T-helper 2 cell (primary cell): Measurements from ENCODE around the gene TSR3.

Experiments
- DNase-seq, 5 experiments: peaks; one replicate each; pipeline versions ENCODE4 v3.0.0 to v3.0.0-alpha.2; 2012 to 2022

TSR3 gene

DNA sequence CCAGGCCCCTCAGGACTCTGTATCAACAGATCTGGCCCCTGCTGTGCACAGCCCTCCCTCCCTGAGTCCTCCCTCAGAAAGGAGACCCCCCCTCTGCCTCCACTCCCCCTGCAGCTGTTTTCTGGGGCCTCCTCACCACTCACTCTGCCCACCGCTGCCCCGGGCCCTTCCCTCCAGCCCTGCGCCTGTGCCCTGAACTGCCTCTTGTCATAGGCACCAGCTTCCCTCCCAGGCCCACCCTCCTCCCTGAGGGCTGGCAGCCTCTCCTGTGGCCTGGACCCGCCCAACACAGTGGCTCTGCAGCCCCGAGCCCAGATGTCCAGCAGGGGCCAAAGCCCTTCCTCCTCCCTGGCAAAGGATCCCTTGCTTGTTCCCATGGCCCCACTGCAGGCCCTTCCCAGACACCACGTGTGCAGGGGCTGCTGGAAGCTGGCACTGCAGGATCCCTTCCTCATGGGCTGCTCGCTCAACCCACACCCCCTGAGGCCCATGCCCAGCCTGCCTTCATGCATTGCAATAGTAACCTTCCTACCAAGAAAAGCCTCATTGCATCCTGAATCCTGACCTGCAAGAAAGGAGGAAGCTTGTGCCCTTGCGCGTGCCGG is 25.8 kb upstream of the TSR3 start:
- DNase-seq = no peak

- no peak for DNase-seq
Observed at GRCh38 chr16:1375741-1376410, 24.2 kb upstream of the TSR3 start.

DNA sequence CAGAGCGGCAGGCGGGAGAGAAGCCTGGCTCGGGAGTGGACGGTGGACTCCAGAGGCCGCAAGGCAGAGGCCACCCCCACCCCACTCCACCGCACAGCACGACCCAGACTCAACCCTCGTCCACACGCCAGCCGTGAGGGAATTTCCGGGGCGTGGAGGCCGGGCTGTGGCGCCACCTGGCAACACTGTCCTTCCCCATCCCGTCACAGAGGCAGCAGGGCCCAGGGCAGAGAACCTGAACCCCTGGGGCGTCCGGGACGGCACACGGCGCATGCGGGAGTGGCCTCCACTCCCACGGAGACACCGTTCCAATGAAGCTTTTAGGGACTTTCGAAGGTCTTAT is 23.6 kb upstream of the TSR3 start:
- DNase-seq = no peak

DNA sequence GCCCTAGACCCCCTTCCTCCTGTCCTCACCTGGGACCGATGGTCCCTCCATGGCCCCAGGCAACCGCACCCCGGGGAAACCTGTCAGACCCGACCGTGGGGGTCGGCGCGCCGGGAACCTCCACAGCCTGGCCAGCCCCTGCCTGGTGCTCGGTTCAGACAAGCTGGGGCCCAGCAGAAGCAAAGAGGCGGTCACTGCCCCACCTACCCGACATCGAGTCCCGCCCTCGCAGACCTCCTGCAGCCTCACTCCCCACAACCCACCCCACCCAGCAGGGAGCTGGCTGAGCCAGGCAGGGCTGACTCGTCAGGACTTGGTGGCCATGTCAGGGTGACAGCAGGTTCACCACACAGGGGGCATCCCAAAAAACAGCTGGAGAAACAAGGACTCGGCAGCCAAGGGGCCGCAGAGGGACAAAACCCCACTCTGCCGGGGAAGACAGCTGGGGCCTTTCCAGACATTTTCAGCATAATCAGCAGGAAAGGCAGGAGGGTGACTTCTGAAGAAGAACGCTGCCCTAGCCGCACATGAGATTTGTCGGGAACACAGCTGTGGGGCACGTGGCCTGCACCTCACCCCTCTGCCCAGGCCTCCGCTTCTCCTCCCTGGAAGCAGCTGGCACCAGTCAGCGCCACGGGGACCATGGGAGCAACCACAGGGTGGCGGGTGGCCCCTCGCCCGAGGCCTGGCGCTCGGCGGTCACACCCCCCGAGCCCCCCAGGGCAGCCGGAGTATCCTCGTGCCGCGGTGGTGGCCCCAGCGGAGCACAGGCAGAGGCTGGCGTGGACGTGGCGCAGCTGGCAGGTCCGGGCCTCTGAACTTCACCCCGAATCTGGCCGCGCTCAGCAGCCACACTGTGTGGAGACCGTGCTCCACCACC is 23.0 kb upstream of the TSR3 start:
- DNase-seq = no peak

GRCh38 chr16:1372292-1372950 is 20.7 kb upstream of the TSR3 start:
- DNase-seq = no peak

DNA sequence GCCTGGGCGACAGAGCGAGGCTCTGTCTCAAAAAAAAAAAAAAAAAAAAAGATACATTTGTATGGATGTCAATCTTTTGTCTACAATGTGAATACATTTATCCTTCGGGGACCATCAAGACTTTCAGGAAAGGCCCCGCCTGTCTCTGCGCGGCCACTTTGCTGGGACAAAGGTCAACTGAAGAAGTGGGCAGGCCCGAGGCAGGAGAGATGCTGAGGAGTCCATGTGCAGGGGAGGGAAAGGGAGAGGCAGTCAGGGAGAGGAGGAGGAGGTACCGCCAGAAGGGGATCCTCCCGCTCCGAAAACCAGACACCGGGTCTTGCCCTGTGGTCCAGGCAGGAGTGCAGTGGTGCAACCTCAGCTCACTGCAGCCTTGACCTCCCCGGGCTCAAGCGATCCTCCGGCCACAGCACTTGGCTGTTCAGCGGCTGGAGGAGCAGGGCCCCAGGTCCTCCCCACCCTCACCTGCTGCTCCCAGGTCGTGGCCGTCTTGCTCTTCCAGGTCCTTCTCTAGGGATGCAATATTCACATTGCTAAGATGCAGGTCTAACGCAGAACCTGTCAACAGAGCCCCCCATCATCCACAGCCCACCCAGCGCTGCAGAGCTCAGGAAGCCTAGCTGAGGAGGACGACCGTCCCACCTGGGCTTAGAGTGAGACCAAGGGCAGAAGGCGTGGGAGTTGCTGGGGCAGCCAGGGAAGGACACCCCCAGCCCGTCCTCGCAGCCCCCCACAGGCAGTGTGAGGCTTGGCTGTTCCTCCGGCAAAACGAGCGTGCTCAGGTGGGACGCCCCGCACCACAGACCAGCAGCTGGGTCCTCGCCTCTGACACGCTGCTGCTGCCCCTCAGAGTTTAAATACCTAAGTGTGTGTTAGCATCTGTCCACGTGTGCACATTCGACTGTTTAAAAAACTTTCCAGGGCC is 19.6 kb upstream of the TSR3 start:
- no peak for DNase-seq

GRCh38 chr16:1367486-1368174 is 16.0 kb upstream of the TSR3 start:
- no peak for DNase-seq

- no peak for DNase-seq
Observed at GRCh38 chr16:1366712-1367299, 15.1 kb upstream of the TSR3 start.

DNA sequence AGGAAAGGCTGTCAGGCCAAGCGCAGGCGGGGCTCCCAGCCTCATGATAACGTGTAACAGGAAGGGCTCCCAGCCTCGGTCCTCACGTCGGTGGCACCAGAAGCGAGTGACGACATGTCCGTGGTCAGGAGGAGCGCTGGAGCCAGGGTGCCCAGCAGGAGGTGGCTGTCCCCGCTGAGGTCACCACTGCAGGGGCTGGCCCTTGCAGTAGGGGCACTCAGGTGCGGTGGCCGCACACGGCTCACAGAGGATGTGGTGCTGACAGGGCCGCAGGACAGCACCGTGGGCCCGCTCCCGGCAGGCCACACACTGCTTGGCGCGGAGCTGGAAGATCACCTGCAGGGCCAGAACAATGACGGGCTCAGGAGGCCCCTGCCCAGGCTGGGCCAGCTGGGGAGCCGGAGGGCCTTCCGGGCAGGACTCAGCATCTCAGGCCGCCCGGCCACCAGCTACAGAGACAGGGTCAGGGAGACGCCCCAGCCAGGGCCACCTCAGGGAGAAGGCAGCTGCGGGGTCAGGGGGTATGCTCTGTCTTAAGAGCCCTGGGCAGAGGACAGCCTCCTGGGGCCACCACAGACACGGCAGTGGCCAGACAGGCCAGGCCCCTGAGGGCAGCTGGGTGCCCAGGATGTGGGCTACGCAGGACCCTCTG is 14.5 kb upstream of the TSR3 start:
- DNase-seq = no peak

- DNase-seq = no peak
Observed at GRCh38 chr16:1364510-1364909, 12.8 kb upstream of the TSR3 start.

- peak; percentile 30 to 72 (median 55) for DNase-seq
Observed at GRCh38 chr16:1363501-1364041, 11.9 kb upstream of the TSR3 start.

- no peak for DNase-seq
Observed at GRCh38 chr16:1362807-1363206, 11.1 kb upstream of the TSR3 start.

DNA sequence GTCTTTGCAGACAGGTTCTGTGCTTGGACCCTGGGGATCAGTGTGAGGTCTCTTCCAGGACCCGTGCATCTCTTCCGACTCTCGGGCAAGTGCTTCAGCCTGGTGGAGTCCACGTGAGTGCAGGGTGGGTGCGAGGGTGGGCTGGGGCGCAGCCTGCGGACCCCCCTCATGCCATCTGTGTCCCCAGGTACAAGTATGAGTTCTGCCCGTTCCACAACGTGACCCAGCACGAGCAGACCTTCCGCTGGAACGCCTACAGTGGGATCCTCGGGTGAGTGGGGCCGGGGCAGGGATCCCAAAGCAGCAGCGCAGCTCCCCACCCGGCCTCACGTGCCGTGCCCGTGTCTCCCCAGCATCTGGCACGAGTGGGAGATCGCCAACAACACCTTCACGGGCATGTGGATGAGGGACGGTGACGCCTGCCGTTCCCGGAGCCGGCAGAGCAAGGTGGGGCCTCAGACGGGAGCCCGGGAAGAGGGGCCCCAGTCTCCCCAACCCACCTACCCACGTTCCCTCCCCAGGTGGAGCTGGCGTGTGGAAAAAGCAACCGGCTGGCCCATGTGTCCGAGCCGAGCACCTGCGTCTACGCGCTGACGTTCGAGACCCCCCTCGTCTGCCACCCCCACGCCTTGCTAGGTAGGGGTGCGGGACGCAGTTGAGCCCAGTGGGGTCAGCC is 10.1 kb upstream of the TSR3 start:
- DNase-seq = no peak

- DNase-seq = no peak
Observed at GRCh38 chr16:1357906-1358566, 6.4 kb upstream of the TSR3 start.

GRCh38 chr16:1356061-1356900 is 4.6 kb upstream of the TSR3 start:
- no peak for DNase-seq

- DNase-seq = no peak
Observed at GRCh38 chr16:1355591-1355990, 3.9 kb upstream of the TSR3 start.

DNA sequence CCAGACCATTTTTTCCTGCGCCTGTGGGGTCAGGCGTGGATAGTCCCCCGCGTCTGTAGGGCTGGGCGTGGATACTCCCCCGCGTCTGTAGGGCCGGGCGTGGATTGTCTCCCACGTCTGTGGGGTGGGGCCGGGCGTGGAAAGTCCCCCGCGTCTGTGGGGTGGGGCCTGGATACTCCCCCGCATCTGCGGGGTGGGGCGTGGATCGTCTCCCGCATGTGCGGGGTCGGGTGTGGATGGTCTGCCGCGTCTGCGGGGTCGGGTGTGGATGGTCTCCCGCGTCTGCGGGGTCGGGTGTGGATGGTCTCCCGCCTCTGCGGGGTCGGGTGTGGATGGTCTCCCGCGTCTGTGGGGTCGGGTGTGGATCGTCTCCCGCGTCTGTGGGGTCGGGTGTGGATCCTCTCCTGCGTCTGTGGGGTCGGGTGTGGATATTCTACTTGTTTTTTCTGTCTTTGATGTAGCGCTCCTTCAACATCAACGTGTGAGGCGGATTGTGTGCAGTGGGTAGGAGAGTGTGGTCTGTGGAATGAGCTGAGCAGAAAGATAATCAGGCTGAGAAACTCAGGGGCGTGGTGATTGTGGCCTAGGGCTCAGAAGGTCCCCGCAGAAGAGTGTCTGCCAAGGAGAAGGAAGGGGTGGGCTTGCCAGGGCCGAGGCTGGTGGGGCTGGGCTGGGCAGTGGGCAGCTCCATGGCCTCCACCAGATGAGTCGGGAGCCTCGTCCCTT is 3.3 kb upstream of the TSR3 start:
- DNase-seq = no peak

DNA sequence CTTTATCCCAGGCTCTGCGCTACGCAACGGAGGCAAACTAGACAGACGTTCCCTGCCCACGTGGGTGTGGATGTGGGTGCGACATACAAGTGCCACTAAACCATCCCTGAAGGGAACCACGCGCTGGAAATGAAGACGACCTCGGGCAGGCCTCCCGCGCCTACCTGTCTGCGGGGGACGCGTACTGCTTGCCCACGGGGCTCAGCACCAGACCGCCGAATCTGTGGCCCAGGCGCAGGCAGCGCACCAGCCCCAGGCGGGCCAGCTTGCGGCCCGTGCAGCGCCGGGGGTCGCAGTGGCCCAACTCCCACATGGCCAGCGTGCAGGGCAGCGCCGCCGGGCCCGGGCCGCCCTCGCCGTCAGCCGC is 480 bp downstream of the TSR3 start:
- DNase-seq = peak in 1 of 5 experiments; percentile 39
